ENCODE results near the gene NACA.

Gene NACA

GRCh38 chr12:56684745-56685359 is 40.2 kb downstream of the NACA start:
- DNase-seq (ENCODE audit: low spot score) = no peak
- no peak for TF ChIP-seq CTCF (IDR thresholded peaks at IDR 0.05; ENCODE audit: extremely low read depth, missing control alignments)

GRCh38 chr12:56682323-56682722 is 42.8 kb downstream of the NACA start:
- TF ChIP-seq CTCF (IDR thresholded peaks at IDR 0.05; ENCODE audit: extremely low read depth, missing control alignments) = no peak
- DNase-seq (ENCODE audit: low spot score) = no peak

GRCh38 chr12:56679883-56680575 is 45.1 kb downstream of the NACA start:
- DNase-seq (ENCODE audit: low spot score) = no peak
- no peak for TF ChIP-seq CTCF (IDR thresholded peaks at IDR 0.05; ENCODE audit: extremely low read depth, missing control alignments)

GRCh38 chr12:56678852-56679251 is 46.2 kb downstream of the NACA start:
- no peak for TF ChIP-seq CTCF (IDR thresholded peaks at IDR 0.05; ENCODE audit: extremely low read depth, missing control alignments)
- no peak for DNase-seq (ENCODE audit: low spot score)

- DNase-seq (ENCODE audit: low spot score) = peak; percentile 19
- no peak for TF ChIP-seq CTCF (IDR thresholded peaks at IDR 0.05; ENCODE audit: extremely low read depth, missing control alignments)
Measured at GRCh38 chr12:56677680-56678079, 47.4 kb downstream of the NACA start.

- no peak for TF ChIP-seq CTCF (IDR thresholded peaks at IDR 0.05; ENCODE audit: extremely low read depth, missing control alignments)
- no peak for DNase-seq (ENCODE audit: low spot score)
Measured at GRCh38 chr12:56676851-56677580, 48.1 kb downstream of the NACA start.

- DNase-seq (ENCODE audit: low spot score) = no peak
- no peak for TF ChIP-seq CTCF (IDR thresholded peaks at IDR 0.05; ENCODE audit: extremely low read depth, missing control alignments)
Measured at GRCh38 chr12:56671608-56672007, 53.5 kb downstream of the NACA start.
